Endothelial cell of umbilical vein (primary cell): Measurements from ENCODE around the gene CCDC102B. TPM values are rescaled to one million over a fixed set of nuclear protein-coding genes. Genes with fewer than 3 reads are reported as not detected.

Experiments
- BruUV-seq: library from RNA; stranded (reverse); fragments of 400-500 nt; replicated peaks from 2 replicates; lab custom pipeline; 2021; lab: Mats Ljungman, UMichigan
- CTCF ChIA-PET: fragments of 300-600, 350-600 bp; sonication (Branson Sonifier 250); formaldehyde crosslinking; loops from one replicate; lab custom pipeline; 2021; ENCODE audit warnings: antibody characterized with exemption, inconsistent platforms; lab: Charles Lee
- POLR2A ChIA-PET: fragments of 300-600, 350-600 bp; sonication (Branson Sonifier 250); formaldehyde crosslinking; loops from one replicate; lab custom pipeline; 2021; ENCODE audit warnings: antibody characterized with exemption, inconsistent platforms; lab: Charles Lee
- DNase-seq: peaks from one replicate; pipeline ENCODE4 v3.0.0-alpha.2; 2011; ENCODE audit warnings: low read depth, low spot score
- FAIRE-seq: peaks from 2 replicates; lab custom pipeline; 2011; peaks lifted over from hg19 to GRCh38; lab: Jason Lieb, UNC
- H2AFZ ChIP-seq: 2 replicates; pipeline ENCODE4 v1.6.0; 2012; ENCODE audit warnings: low read depth, low read length, control low read depth, inconsistent platforms
- H3K27ac ChIP-seq: 2 replicates; pipeline ENCODE4 v1.5.1; 2011; ENCODE audit warnings: low read depth, mild to moderate bottlenecking, control low read depth, low read length, moderate library complexity; ENCODE audit not compliant: insufficient read depth
- H3K27me3 ChIP-seq, 2 experiments: 2 replicates each; pipeline versions ENCODE4 v1.6.0 to v1.6.1; 2011; ENCODE audit warnings: low read length in 2 of 2, mixed read lengths in 1 of 2; ENCODE audit not compliant: control insufficient read depth in 2 of 2, insufficient read depth in 2 of 2
- H3K36me3 ChIP-seq, 2 experiments: 2 replicates in 1 of 2; 3 replicates in 1 of 2; pipeline ENCODE4 v1.5.1; 2011; ENCODE audit warnings: low read length in 2 of 2, mild to moderate bottlenecking in 1 of 2, moderate library complexity in 1 of 2; ENCODE audit not compliant: control insufficient read depth in 2 of 2, insufficient read depth in 2 of 2; ENCODE audit errors: extremely low read depth in 1 of 2
- H3K4me1 ChIP-seq: 3 replicates; pipeline ENCODE4 v1.5.1; 2011; ENCODE audit warnings: mild to moderate bottlenecking, low read length; ENCODE audit not compliant: control insufficient read depth, insufficient read depth; ENCODE audit errors: extremely low read depth
- H3K4me2 ChIP-seq: 2 replicates; pipeline ENCODE4 v1.6.1; 2011; ENCODE audit warnings: low read length, control low read depth, mixed read lengths; ENCODE audit not compliant: insufficient read depth
- H3K4me3 ChIP-seq, 3 experiments: fragments of 200-600 bp in 1 of 3; sonication (generic), shearing (Covaris generic) in 1 of 3; replicated peaks in 1 of 3; 2 replicates each; pipeline ENCODE4 v1.5.1; 2011 to 2016; ENCODE audit warnings: control low read depth in 3 of 3, low read length in 3 of 3, mild to moderate bottlenecking in 2 of 3, inconsistent platforms in 1 of 3, low read depth in 1 of 3, moderate library complexity in 1 of 3; ENCODE audit not compliant: insufficient read depth in 1 of 3
- H3K79me2 ChIP-seq: 2 replicates; pipeline ENCODE4 v1.6.0; 2012; ENCODE audit warnings: low read length, inconsistent platforms; ENCODE audit not compliant: control insufficient read depth, insufficient read depth
- H3K9ac ChIP-seq: replicated peaks from 2 replicates; pipeline ENCODE3; 2011; ENCODE audit warnings: low read length, control low read depth; ENCODE audit not compliant: insufficient read depth; ENCODE audit errors: extremely low read depth
- H3K9me1 ChIP-seq: replicated peaks from 3 replicates; pipeline ENCODE4 v1.6.0; 2011; ENCODE audit warnings: mild to moderate bottlenecking, low read length; ENCODE audit not compliant: control insufficient read depth, insufficient read depth; ENCODE audit errors: extremely low read depth
- H3K9me3 ChIP-seq: replicated peaks from 2 replicates; pipeline ENCODE4 v1.5.1; 2012; ENCODE audit warnings: low read length, inconsistent platforms; ENCODE audit not compliant: control insufficient read depth, insufficient read depth
- H4K20me1 ChIP-seq: replicated peaks from 2 replicates; pipeline ENCODE3; 2011; ENCODE audit warnings: mild to moderate bottlenecking, low read length; ENCODE audit not compliant: control insufficient read depth, insufficient read depth; ENCODE audit errors: extremely low read depth
- CTCF ChIP-seq, 2 donors: IDR thresholded peaks; 1 replicate in 1 of 2; 2 replicates in 1 of 2; pipeline ENCODE4 v1.5.1; 2011; ENCODE audit warnings: low read length in 2 of 2, mild to moderate bottlenecking in 2 of 2, moderate library complexity in 2 of 2, control low read depth in 1 of 2, inconsistent platforms in 1 of 2, low read depth in 1 of 2; ENCODE audit not compliant: insufficient read depth in 1 of 2; ENCODE audit errors: extremely low read depth in 1 of 2
- EZH2 ChIP-seq: IDR thresholded peaks from 2 replicates; pipeline ENCODE4 v1.6.1; 2012; ENCODE audit warnings: borderline replicate concordance, low read depth, mild to moderate bottlenecking, moderate library complexity, low read length, inconsistent platforms; ENCODE audit not compliant: severe bottlenecking
- FOS ChIP-seq: IDR thresholded peaks from 2 replicates; pipeline ENCODE4 v1.6.1; 2011; ENCODE audit warnings: mild to moderate bottlenecking, low read length, moderate library complexity, borderline replicate concordance; ENCODE audit not compliant: insufficient read depth
- GATA2 ChIP-seq: IDR thresholded peaks from 2 replicates; pipeline ENCODE4 v1.7.0; 2011; ENCODE audit warnings: low read depth, mild to moderate bottlenecking, moderate library complexity, mixed read lengths, low read length; ENCODE audit not compliant: insufficient read length, insufficient read depth
- JUN ChIP-seq: IDR thresholded peaks from 2 replicates; pipeline ENCODE4 v1.6.1; 2011; ENCODE audit warnings: borderline replicate concordance, low read depth; ENCODE audit not compliant: insufficient read length, insufficient read depth
- MAX ChIP-seq: IDR thresholded peaks from 2 replicates; pipeline ENCODE4 v1.6.1; 2011; ENCODE audit not compliant: insufficient read depth, insufficient read length
- MYC ChIP-seq: IDR thresholded peaks from one replicate; pipeline ENCODE4 v1.6.1; 2011; ENCODE audit warnings: mild to moderate bottlenecking, low read depth, low read length
- POLR2A ChIP-seq: IDR thresholded peaks from 2 replicates; pipeline ENCODE4 v1.6.1; 2012; ENCODE audit warnings: low read depth, mild to moderate bottlenecking, control low read depth, low read length
- POLR2AphosphoS5 ChIP-seq: IDR thresholded peaks from 2 replicates; pipeline ENCODE4 v1.6.1; 2012; ENCODE audit warnings: low read depth, mild to moderate bottlenecking, control low read depth, low read length, moderate library complexity; ENCODE audit not compliant: insufficient read depth
- dilution Hi-C: fragments of 300-500 bp; cut with MboI; formaldehyde crosslinking; loops from one replicate; pipeline ENCODE4 v1.15.0; 2019; ENCODE audit warnings: low sequenced_read_pairs; ENCODE audit not compliant: extremely low pct_ligation_motif_present
- intact Hi-C: fragments of 100-400 bp; cut with micrococcal nuclease; formaldehyde crosslinking; loops from one replicate; pipeline ENCODE4 v1.10.0; 2022
- polyA plus RNA-seq, 4 experiments: library from polyadenylated mRNA; depleted of rRNA in 3 of 4; stranded (reverse) in 3 of 4; unstranded in 1 of 4; fragments of >200 nt; gene quantifications; 2 replicates each; pipeline versions ENCODE4 v1.2.1 to v1.2.3, GENCODE V29; 2011 to 2012; ENCODE audit warnings: missing spikeins in 1 of 4
- total RNA-seq: library from RNA; stranded (reverse); gene quantifications from 2 replicates; pipeline ENCODE4 v1.2.3, GENCODE V29; 2021

Gene CCDC102B
- total and polyA plus RNA-seq, 2 donors (not counting 3 experiments of a cell fraction or from before 2014, with no cell fraction given) = 0.21 to 0.62 TPM

- H3K9me3 ChIP-seq = no peaks in the 10 kb centered on the region
- CTCF ChIA-PET = interaction anchor here (0.6 to 2.0 kb wide), 3 partner anchors 20 to 64 kb away, joined by 3 to 4 read pairs (median 3); no protein-coding TSS in a partner anchor
- BruUV-seq = no TSS peak
- no peaks in the 10 kb centered on the region for H3K4me1 ChIP-seq
- dilution Hi-C loops = no loop called here
- no peaks in the 10 kb centered on the region for H3K36me3 ChIP-seq
- intact Hi-C loops = no loop called here
- no peak overlapping the region for H2AFZ ChIP-seq
- POLR2A ChIA-PET = no interaction called here
- no peak overlapping the region for H3K9ac ChIP-seq
- DNase-seq (no peak), FAIRE-seq (no peak)
- H3K4me2 ChIP-seq = no peak overlapping the region
- no peaks in the 10 kb centered on the region for H4K20me1 ChIP-seq
- H3K4me3 ChIP-seq = no peak overlapping the region
- no peaks in the 10 kb centered on the region for H3K9me1 ChIP-seq
- no peaks in the 10 kb centered on the region for H3K79me2 ChIP-seq
- H3K27ac ChIP-seq = no peak overlapping the region
- no peaks in the 10 kb centered on the region for H3K27me3 ChIP-seq
- TF ChIP-seq CTCF (IDR thresholded peaks at IDR 0.05; ENCODE audit: extremely low read depth in 1 of 2, insufficient read depth in 1 of 2, low read depth in 1 of 2, low read length in 2 of 2) = no peak
- no peak for TF ChIP-seq EZH2
- TF ChIP-seq FOS = no peak
- TF ChIP-seq GATA2 = no peak
Measured at GRCh38 chr18:68791801-68792200, 6.1 kb upstream of the CCDC102B start.

- ChIA-PET POLR2A (no interaction called here), CTCF (no interaction called here)
- no peaks in the 10 kb centered on the region for H3K36me3 ChIP-seq
- no peak overlapping the region for H3K4me3 ChIP-seq
- no peaks in the 10 kb centered on the region for H3K27me3 ChIP-seq
- no peaks in the 10 kb centered on the region for H3K9me1 ChIP-seq
- DNase-seq = no peak
- peaks cover 8% of the 10 kb centered on the region for H3K4me1 ChIP-seq
- no peak for FAIRE-seq
- H3K4me2 ChIP-seq = no peak overlapping the region
- BruUV-seq = no TSS peak
- no peak overlapping the region for H3K9ac ChIP-seq
- no peak overlapping the region for H2AFZ ChIP-seq
- H3K79me2 ChIP-seq = no peaks in the 10 kb centered on the region
- H4K20me1 ChIP-seq = no peaks in the 10 kb centered on the region
- dilution Hi-C loops (no loop called here), intact Hi-C loops (no loop called here)
- TF ChIP-seq MAX = no peak
- no peak for TF ChIP-seq MYC
- TF ChIP-seq JUN = no peak
- TF ChIP-seq GATA2 = no peak
- no peak for TF ChIP-seq POLR2AphosphoS5
- TF ChIP-seq POLR2A = no peak
- TF ChIP-seq FOS = no peak
- no peak for TF ChIP-seq EZH2
- no peak for TF ChIP-seq CTCF (IDR thresholded peaks at IDR 0.05; ENCODE audit: extremely low read depth in 1 of 2, insufficient read depth in 1 of 2, low read depth in 1 of 2, low read length in 2 of 2)
- no peak overlapping the region for H3K27ac ChIP-seq
- no peaks in the 10 kb centered on the region for H3K9me3 ChIP-seq
Measured at GRCh38 chr18:68793951-68794350, 3.9 kb upstream of the CCDC102B start.
